CD4-positive, alpha-beta T cell treated with Interleukin-15 for 4 hours (primary cell): Measurements from ENCODE around the gene KRT82.
"Not testable (repeated sequence)": the region's sequence is repeated elsewhere in the genome, so short reads cannot be mapped to it uniquely, and the experiment has no call there.

ENCODE experiments used
- DNase-seq: peaks from one replicate; pipeline ENCODE4 v3.0.0-alpha.2; 2020; ENCODE audit warnings: low spot score

KRT82 gene

DNA sequence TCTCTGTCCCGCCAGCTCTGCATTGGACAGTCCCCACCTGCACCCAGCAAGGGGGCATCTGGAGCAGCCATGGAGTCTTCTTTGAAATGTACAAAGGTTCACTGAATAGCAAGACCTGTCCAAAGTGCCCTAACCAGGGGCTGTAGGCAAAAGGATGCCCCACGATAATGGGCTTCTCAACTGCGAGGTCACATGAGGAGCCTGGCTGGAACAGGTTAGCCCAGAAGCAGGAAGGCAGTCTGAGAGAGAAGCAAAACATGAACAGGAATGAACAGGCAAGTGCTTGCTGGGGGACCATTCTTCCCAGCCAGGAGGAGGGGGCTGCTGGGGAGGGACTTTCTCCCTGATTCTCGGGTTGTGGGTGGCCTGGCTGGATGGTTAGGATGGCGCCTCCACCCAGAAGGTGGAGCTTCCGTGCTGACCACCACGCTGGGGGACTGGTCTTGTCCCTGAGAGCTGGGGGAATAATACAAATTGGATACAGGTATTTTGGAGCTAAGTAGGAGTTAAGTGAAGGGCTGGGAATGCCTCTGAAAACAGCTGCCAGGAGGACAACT, 46.0 kb downstream of the KRT82 start:
- DNase-seq: no peak

DNA sequence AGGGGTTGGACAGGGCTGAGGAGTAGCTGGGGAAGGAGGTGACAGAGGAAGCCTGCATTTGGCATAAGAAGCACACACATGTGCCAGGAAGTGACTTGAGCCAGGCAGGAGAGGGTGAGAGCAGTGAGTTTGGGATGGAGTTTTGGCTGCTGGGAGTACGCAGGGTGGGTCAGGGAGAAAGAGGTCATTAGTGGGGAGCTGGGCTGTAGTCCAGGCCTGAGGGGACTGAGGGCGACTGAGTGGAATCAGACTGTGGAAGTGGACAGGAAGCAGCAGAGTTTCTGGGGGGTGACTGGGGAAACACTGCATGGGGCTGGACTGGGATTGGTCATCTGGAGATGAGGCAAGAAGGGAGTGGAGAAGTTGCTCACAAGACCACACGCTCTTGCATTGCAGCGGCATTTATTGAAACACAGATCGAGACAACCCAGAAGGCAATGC, 46.5 kb downstream of the KRT82 start:
- no peak for DNase-seq

- no peak for DNase-seq
These were observed 47.4 kb downstream of the KRT82 start for GRCh38 chr12:52358575-52359350.

- no peak for DNase-seq
These were observed 49.2 kb downstream of the KRT82 start for GRCh38 chr12:52356762-52357580.

GRCh38 chr12:52356031-52356761, 49.9 kb downstream of the KRT82 start:
- DNase-seq: no peak

- DNase-seq: no peak
These were observed 51.0 kb downstream of the KRT82 start for GRCh38 chr12:52355176-52355575.

DNA sequence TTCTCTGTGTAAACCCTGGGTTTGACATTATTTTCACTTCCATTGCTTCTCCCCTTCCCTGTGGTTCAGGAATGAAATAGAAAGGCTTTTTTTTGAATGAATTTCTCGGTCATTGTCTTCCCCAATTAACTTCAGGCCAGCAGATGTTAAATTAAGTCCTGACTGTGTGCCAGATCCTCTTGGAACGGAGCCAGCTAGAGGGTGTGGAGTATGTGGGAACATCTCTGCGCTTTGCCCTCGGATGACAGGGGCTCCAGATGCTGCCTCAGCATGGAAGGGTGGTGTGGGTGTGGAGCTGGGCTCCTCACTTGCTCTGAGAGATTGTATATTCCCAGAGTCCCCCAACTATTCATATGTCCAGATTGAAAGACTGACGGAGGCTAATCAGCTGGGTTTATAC, 51.9 kb downstream of the KRT82 start:
- DNase-seq: no peak

GRCh38 chr12:52353766-52354165, 52.4 kb downstream of the KRT82 start:
- DNase-seq: no peak

DNA sequence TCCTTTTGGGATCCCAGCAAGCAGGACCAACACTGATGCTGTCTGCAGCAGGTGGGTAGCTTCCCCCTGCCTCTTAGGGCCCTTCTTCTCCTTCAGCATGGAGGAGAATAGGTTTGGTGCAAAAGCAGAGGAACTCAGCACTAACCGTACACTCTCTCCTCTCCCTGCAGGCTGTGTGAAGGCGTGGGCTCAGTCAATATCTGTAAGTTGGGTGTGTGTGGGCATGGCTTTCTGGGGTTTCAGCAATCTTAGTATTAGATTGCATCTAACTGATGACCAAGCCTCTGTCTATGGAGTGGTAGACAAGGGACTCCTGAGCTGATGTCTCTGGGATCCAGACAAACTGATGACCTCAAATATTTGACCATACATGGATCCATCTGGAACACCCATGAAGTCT, 53.2 kb downstream of the KRT82 start:
- DNase-seq: no peak

DNA sequence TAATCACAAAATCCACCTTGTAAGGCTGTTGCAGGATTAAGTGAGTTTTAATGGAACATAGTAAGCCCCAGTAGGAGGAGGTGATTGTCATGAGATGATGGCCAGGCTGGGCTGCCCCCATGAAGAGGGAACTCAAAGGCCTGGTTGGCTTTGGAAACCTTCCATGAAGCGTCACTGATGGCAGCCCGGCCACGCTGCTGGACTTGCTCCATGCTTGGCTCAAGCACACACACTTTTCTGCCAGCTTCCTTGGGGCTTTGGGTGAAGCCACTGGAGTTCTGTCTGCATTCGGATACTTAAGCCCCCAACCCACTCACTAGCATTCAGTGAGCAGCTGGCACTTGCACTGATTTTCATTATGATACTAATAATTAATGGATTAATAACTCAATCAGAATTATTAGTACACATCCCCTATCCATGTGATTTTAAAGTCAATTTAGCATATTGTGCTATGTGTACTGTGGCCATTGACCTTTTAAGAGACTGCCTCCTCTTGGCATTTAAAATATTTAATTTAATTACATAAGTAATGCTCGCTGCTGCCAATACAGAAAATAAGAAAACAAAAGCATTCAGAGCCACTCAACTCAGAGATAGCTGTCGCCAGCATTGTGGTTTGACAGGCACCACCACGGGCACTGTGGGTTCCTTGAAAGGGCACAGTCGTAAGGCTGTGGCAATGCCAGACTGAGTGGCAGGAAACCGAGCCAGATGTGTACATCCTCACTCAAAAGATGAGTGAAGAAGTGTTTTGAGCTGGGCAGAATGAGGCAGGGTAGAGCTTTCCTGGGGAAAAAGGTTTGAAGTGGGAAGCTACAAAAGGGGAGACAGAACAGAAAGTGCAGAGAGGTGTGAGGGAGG, 54.7 kb downstream of the KRT82 start:
- DNase-seq: peak; percentile 60

- DNase-seq: no peak
These were observed 55.3 kb downstream of the KRT82 start for GRCh38 chr12:52350786-52351185.

DNA sequence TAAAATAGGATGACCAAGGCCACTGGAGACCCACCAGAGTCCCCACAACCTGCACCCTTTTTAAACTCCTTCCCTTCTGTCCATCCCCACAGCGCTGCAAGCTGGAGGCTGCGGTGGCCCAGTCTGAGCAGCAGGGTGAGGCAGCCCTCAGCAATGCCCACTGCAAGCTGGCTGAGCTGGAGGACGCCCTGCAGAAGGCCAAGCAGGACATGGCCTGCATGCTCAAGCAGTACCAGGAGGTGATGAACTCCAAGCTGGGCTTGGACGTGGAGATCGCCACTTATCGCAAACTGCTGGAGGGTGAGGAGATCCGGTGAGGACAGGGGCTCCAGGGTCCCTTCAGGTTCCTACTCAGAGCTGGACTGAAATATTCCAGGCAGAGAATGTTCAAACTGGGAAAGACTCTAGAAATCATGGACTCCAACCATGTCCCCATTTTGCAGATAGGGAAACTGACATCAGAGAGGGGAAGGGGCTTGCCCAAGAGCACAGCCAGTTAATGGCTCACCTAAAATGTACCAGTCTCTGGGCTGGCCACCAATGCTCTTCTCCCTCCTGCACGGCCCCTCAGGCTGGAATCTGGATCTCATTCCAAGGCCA, 56.0 kb downstream of the KRT82 start:
- no peak for DNase-seq

- DNase-seq: no peak
These were observed 56.9 kb downstream of the KRT82 start for GRCh38 chr12:52349196-52349595.

DNA sequence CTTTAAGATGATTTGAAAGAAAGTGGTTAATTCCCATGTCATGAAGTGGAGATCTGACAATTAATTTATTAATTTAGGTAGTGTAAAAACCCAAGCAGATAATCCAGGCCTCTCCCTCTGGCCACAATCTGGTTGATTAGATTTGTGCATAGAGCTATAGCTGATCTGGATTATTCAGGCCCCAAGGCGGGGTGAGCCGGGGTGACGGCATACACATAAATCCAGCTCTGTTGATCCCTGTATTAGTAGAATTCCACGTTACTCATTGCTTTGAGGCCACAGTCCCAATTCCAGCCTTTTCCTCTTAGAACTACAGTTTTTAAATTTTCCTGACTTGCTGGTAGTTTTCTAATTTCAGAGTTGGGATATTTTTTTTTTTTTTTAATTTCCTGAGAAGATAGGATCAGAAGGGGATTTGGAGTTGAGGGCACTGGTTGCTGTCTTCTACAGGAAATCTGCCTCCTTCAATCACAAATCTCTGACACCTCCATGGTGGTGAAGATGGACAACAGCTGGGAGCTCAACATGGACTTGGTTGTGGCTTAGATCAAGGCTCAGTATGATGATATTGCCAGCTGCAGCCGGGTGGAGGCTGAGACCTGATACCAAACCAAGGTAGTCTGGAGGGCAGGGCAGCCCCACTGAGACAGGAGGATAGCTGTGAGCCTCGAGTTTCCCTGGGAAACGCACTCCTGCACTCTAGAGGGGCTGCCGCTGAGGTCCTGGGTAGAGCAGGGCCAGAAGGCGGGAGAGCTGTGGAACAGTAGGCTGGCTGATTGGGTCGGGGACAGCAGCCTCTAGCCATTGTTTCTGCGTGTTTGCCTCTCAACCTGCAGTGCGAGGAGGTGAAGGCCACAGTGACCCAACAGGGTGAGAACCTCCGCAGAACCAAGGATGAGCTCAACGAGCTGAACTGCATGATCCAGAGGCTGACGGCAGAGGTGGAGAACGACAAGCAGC, 58.3 kb downstream of the KRT82 start:
- DNase-seq: no peak

GRCh38 chr12:52347016-52347415, 59.1 kb downstream of the KRT82 start:
- DNase-seq: no peak

DNA sequence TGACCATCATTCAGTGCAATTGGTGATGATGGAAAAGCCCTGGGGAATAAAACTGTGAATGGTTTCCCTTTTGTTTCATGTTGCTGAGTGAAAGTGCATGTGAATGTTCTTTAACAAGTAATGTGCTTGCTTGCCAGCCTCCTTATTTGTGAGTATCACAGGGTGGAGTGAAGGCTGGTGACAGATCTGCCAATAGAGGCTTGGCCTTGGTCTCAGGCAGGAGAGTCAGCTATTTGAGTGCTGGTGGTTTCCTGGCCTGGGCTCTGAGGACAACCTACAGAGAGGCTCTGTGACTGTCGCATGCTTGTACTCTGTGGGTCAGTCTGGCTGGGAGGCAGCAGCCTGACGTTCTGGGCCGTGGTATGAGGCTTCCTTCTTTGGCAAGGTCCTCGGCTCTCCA, 59.5 kb downstream of the KRT82 start:
- DNase-seq: no peak

DNA sequence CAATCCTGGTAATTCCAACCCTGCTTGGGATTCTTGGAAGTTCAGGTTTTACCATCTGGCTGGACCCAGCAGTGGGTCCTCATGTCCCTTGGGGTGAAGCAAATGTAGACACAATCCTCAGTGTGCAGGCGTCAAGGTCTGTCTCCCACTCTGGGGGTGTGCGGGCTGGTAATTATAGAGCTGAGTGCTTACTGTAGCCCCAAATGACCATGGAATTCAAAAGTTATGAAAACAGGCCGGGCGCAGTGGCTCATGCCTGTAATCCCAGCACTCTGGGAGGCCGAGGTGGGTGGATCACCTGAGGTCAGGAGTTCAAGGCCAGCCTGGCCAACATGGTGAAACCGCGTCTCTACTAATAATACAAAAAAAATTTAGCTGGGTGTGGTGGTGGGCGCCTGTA, 61.1 kb downstream of the KRT82 start:
- not testable (repeated sequence) for DNase-seq

DNA sequence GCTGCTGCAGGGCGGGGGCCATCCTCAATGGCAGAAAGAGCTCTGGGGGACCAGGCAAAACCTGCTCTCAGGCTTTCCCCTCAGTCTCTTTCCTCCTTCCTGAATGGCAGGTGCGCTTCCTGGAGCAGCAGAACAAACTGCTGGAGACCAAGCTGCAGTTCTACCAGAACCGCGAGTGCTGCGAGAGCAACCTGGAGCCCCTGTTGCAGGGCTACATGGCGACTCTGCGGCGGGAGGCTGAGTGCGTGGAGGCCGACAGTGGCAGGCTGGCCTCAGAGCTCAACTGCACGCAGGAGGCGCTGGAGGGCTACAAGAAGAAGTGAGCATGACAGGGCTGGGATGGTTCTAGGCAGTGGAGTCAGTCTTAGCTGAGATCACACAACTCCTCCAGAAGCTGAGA, 62.0 kb downstream of the KRT82 start:
- DNase-seq: no peak
